Gastroesophageal sphincter (tissue), 4 donors: Measurements from ENCODE around the gene WDR83. TPM values are rescaled to one million over a fixed set of nuclear protein-coding genes. Genes with fewer than 3 reads are reported as not detected.
A peak's percentile ranks its signal among the peaks of the same experiment; 100 is the strongest.

Experiments
- ATAC-seq: fragments of 150-250 bp; one replicate; pipeline ENCODE4 v1.9.1; 2016; ENCODE audit warnings: mild to moderate bottlenecking, moderate library complexity
- H3K27ac ChIP-seq, 4 donors: fragments of 200-600 bp; sonication (generic) in 3 of 4; 1 replicate in 3 of 4; 2 replicates in 1 of 4; pipeline ENCODE4 v1.5.1; 2016 to 2019
- H3K27me3 ChIP-seq: fragments of 200-600 bp; sonication (generic); one replicate; pipeline ENCODE4 v1.5.1; 2019
- H3K36me3 ChIP-seq, 2 donors: fragments of 200-600 bp; sonication (generic); one replicate each; pipeline ENCODE4 v1.5.1; 2019; ENCODE audit warnings: control low read depth in 1 of 2
- H3K4me1 ChIP-seq, 3 donors: fragments of 200-600 bp; sonication (generic); 1 replicate in 2 of 3; 2 replicates in 1 of 3; pipeline ENCODE4 v1.5.1; 2016 to 2019; ENCODE audit warnings: control low read depth in 2 of 3
- H3K4me3 ChIP-seq, 2 donors: fragments of 200-600 bp; sonication (generic); one replicate each; pipeline ENCODE4 v1.5.1; 2019; ENCODE audit warnings: mild to moderate bottlenecking in 1 of 2, moderate library complexity in 1 of 2
- H3K9me3 ChIP-seq, 3 donors: fragments of 200-600 bp; sonication (generic); one replicate each; pipeline ENCODE4 v1.5.1; 2017 to 2019; ENCODE audit warnings: control low read depth in 2 of 3
- CTCF ChIP-seq, 4 experiments: fragments of 200-600 bp in 2 of 4; fragments of 450-650 bp in 2 of 4; sonication (generic) in 1 of 4; IDR thresholded peaks; one replicate each; pipeline ENCODE4 v1.5.1; 2017 to 2019; ENCODE audit warnings: antibody characterized with exemption in 4 of 4, mild to moderate bottlenecking in 2 of 4, moderate library complexity in 2 of 4
- EP300 ChIP-seq: sonication (generic); formaldehyde crosslinking; IDR thresholded peaks from one replicate; pipeline ENCODE4 v1.6.1; 2017; ENCODE audit warnings: antibody characterized with exemption, mild to moderate bottlenecking
- POLR2A ChIP-seq, 2 donors: fragments of 450-650 bp; IDR thresholded peaks; one replicate each; pipeline ENCODE4 v1.6.1; 2017; ENCODE audit warnings: antibody characterized with exemption in 2 of 2, mild to moderate bottlenecking in 2 of 2, moderate library complexity in 1 of 2
- POLR2AphosphoS5 ChIP-seq: sonication (generic); formaldehyde crosslinking; IDR thresholded peaks from one replicate; pipeline ENCODE4 v1.6.1; 2017; ENCODE audit warnings: antibody characterized with exemption
- WGBS, 2 donors: methylation state at CpG; one replicate each; pipeline ENCODE4 v1.1.5; 2018; ENCODE audit warnings: low coverage in 1 of 2; 5-methylcytosine and 5-hydroxymethylcytosine counted together
- small RNA-seq, 4 donors: library from RNA; depleted of rRNA; stranded (forward); fragments of <200 nt; gene quantifications; one replicate each; pipeline ENCODE3, GENCODE V24; 2016
- total RNA-seq, 4 donors: library from RNA; depleted of rRNA; stranded (reverse); fragments of >200 nt; gene quantifications; one replicate each; pipeline ENCODE4 v1.1.0, GENCODE V29; 2016

The WDR83 gene
- total RNA-seq, 4 donors from 2014 or later = 8.8 to 19.8 (median 15.5) TPM

- Histone ChIP-seq H3K4me3 (peak overlapping the region; percentile 90 to 92), H3K9me3 (no peaks in the 10 kb centered on the region), H3K36me3 (peaks cover 0 to 19% of the 10 kb centered on the region in 2 donors), H3K27me3 (no peaks in the 10 kb centered on the region), H3K27ac (peak overlapping the region; percentile 92 to 99 (median 96)), H3K4me1 (peaks cover 0 to 57% (median 23%) of the 10 kb centered on the region in 3 donors)
- TF ChIP-seq POLR2AphosphoS5 (peak; percentile 80), EP300 (no peak), CTCF (IDR thresholded peaks at IDR 0.05) (no peak), POLR2A (IDR thresholded peaks at IDR 0.05) (peak in 1 of 2 donors; percentile 20)
- 1 to 2% methylated on average over 11 to 20 of the region's 32 CpGs for WGBS, 2 donors
- peak; percentile 94 for ATAC-seq
Observed at GRCh38 chr19:12722566-12723380, 56.2 kb downstream of the WDR83 start.

- H3K27ac ChIP-seq = peak overlapping the region; percentile 49 to 99 (median 90)
- WGBS, 2 donors = 0 to 2% methylated on average over 1 to 6 of the region's 7 CpGs
- no peaks in the 10 kb centered on the region for H3K27me3 ChIP-seq
- no peak for TF ChIP-seq POLR2AphosphoS5
- TF ChIP-seq POLR2A (IDR thresholded peaks at IDR 0.05) = no peak
- ATAC-seq = no peak
- no peaks in the 10 kb centered on the region for H3K9me3 ChIP-seq
- H3K36me3 ChIP-seq = peaks cover 0 to 19% of the 10 kb centered on the region in 2 donors
- H3K4me3 ChIP-seq = peak overlapping the region; percentile 90 to 92
- peaks cover 0 to 52% (median 23%) of the 10 kb centered on the region in 3 donors for H3K4me1 ChIP-seq
Observed at GRCh38 chr19:12723381-12723640, 56.7 kb downstream of the WDR83 start.

- Histone ChIP-seq H3K27me3 (no peaks in the 10 kb centered on the region), H3K27ac (peak within 1 kb of the TSS; percentile 49 to 99 (median 90)), H3K9me3 (no peaks in the 10 kb centered on the region), H3K4me1 (peaks cover 0 to 47% (median 23%) of the 10 kb centered on the region in 3 donors), H3K4me3 (peak within 1 kb of the TSS; percentile 90 to 92), H3K36me3 (peaks cover 0 to 19% of the 10 kb centered on the region in 2 donors)
- TF ChIP-seq CTCF (IDR thresholded peaks at IDR 0.05) = no peak
- no peak for TF ChIP-seq EP300
- no peak for TF ChIP-seq POLR2AphosphoS5
- TF ChIP-seq POLR2A (IDR thresholded peaks at IDR 0.05) = no peak
- ATAC-seq = no peak
- 8 to 25% methylated on average over 4 to 5 of the region's 28 CpGs for WGBS, 2 donors
Observed at GRCh38 chr19:12723641-12724426, 57.2 kb downstream of the WDR83 start, which contains the start of gene TNPO2. TNPO2 (minus strand) TSS chr19:12723932; CDS start chr19:12720977, 2,955 bp downstream.

Small RNAs within 50 kb of the gene (small RNA-seq; reads per million reads assigned to genes)
- 501 to 721 (median 686) reads per million in 4 donors for gene SNORD41

Other genes with a start within 250 kb of the WDR83 start
- 1 to 10 TPM; 3.1 to 9.2 (median 5.2) TPM for gene ZNF443, start 225.8 kb upstream of the WDR83 start, total RNA-seq
- gene ZNF709, start 182.0 kb upstream of the WDR83 start, total RNA-seq = 1 to 10 TPM; 3.1 to 3.6 (median 3.3) TPM
- gene ZNF564, start 115.3 kb upstream of the WDR83 start, total RNA-seq = 10 to 100 TPM in 3 of 4 donors, 1 to 10 TPM in 1; 6.8 to 14.6 (median 13.8) TPM
- gene ZNF490, start 56.0 kb upstream of the WDR83 start, total RNA-seq = 1 to 10 TPM; 5.1 to 8.6 (median 6.7) TPM
- 10 to 100 TPM; 16.7 to 29.7 (median 20.4) TPM for gene ZNF791, start 55.9 kb upstream of the WDR83 start, total RNA-seq
- gene MAN2B1, start 65 bp upstream of the WDR83 start, total RNA-seq = 10 to 100 TPM; 61.3 to 98.1 (median 70.8) TPM
- gene DHPS, start 15.1 kb downstream of the WDR83 start, total RNA-seq = 100 to 1,000 TPM in 1 of 4 donors, 10 to 100 TPM in 3; 77.3 to 122 (median 92.1) TPM
- gene GNG14, start 21.2 kb downstream of the WDR83 start, total RNA-seq = not detected
- 1 to 10 TPM; 3.8 to 7.5 (median 4.1) TPM for gene FBXW9, start 29.8 kb downstream of the WDR83 start, total RNA-seq
- gene TNPO2, start 57.1 kb downstream of the WDR83 start, total RNA-seq = 10 to 100 TPM; 52.0 to 89.2 (median 76.1) TPM
- 100 to 1,000 TPM; 364 to 432 (median 398) TPM for gene TRIR, start 67.9 kb downstream of the WDR83 start, total RNA-seq
- gene GET3, start 70.7 kb downstream of the WDR83 start, total RNA-seq = 10 to 100 TPM; 47.3 to 58.2 (median 55.8) TPM
- gene BEST2, start 85.0 kb downstream of the WDR83 start, total RNA-seq = not detected
- gene HOOK2, start 108.7 kb downstream of the WDR83 start, total RNA-seq = 10 to 100 TPM; 13.5 to 24.1 (median 14.6) TPM
- 100 to 1,000 TPM in 3 of 4 donors, 10 to 100 TPM in 1; 99.3 to 614 (median 168) TPM for gene JUNB, start 124.7 kb downstream of the WDR83 start, total RNA-seq
- gene PRDX2, start 135.0 kb downstream of the WDR83 start, total RNA-seq = 100 to 1,000 TPM; 178 to 303 (median 227) TPM
- gene THSD8, start 135.3 kb downstream of the WDR83 start, total RNA-seq = not detected
- 1 to 10 TPM; 2.0 to 9.4 (median 3.7) TPM for gene RNASEH2A, start 139.8 kb downstream of the WDR83 start, total RNA-seq
- gene RTBDN, start 167.8 kb downstream of the WDR83 start, total RNA-seq = 1 to 10 TPM in 1 of 4 donors, not detected in 3; 1.1 TPM
- 1 to 10 TPM in 1 of 4 donors, under 1 TPM in 1, not detected in 2; 0.15 to 1.5 TPM for gene MAST1, start 171.7 kb downstream of the WDR83 start, total RNA-seq
- gene DNASE2, start 214.6 kb downstream of the WDR83 start, total RNA-seq = 10 to 100 TPM; 22.3 to 37.1 (median 32.9) TPM
- not detected for gene KLF1, start 220.4 kb downstream of the WDR83 start, total RNA-seq
- 10 to 100 TPM; 46.7 to 87.6 (median 56.3) TPM for gene GCDH, start 224.4 kb downstream of the WDR83 start, total RNA-seq